GM12865 (cell line): ENCODE results near the gene SDK2.

Experiments used
- DNase-seq: peaks from one replicate; pipeline ENCODE4 v3.0.0; 2010; ENCODE audit warnings: low read depth
- H3K4me3 ChIP-seq: 2 replicates; pipeline ENCODE4 v1.5.1; 2011; ENCODE audit warnings: mild to moderate bottlenecking, low read depth, low read length, control low read depth
- TF ChIP-seq, protein P1 (sequence below): IDR thresholded peaks from 2 replicates; pipeline ENCODE4 v1.5.1; 2011; ENCODE audit warnings: low read length, control low read depth, low read depth, inconsistent platforms; ENCODE audit not compliant: insufficient read depth; ENCODE audit errors: missing control alignments

Gene SDK2

DNA sequence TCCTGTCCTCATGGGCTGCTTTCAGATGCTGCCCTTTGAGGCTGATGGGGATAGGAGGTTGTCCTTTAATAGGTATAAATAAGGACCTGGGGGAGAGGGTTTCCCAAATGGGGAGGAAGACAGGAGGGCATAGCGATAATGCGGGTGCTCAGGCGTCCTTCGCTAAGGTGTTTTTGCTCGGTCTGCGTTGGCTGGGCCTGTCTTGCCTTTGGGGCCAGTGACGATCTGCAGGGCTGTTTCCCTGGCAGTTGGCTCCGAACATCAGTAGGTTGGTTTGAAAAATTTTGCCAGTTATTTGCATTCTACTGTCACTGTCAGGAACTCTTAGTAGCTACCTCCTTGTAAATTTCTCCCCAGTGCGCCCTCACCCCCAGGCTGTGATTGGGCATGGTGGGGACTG lies 294.6 kb downstream of the SDK2 start:
- DNase-seq = no peak
- TF ChIP-seq, protein P1, sequence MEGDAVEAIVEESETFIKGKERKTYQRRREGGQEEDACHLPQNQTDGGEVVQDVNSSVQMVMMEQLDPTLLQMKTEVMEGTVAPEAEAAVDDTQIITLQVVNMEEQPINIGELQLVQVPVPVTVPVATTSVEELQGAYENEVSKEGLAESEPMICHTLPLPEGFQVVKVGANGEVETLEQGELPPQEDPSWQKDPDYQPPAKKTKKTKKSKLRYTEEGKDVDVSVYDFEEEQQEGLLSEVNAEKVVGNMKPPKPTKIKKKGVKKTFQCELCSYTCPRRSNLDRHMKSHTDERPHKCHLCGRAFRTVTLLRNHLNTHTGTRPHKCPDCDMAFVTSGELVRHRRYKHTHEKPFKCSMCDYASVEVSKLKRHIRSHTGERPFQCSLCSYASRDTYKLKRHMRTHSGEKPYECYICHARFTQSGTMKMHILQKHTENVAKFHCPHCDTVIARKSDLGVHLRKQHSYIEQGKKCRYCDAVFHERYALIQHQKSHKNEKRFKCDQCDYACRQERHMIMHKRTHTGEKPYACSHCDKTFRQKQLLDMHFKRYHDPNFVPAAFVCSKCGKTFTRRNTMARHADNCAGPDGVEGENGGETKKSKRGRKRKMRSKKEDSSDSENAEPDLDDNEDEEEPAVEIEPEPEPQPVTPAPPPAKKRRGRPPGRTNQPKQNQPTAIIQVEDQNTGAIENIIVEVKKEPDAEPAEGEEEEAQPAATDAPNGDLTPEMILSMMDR = no peak
- no peak overlapping the region for H3K4me3 ChIP-seq

GRCh38 chr17:73349138-73349537 lies 295.1 kb downstream of the SDK2 start:
- DNase-seq = no peak
- TF ChIP-seq, protein P1 = no peak
- H3K4me3 ChIP-seq = no peak overlapping the region

DNA sequence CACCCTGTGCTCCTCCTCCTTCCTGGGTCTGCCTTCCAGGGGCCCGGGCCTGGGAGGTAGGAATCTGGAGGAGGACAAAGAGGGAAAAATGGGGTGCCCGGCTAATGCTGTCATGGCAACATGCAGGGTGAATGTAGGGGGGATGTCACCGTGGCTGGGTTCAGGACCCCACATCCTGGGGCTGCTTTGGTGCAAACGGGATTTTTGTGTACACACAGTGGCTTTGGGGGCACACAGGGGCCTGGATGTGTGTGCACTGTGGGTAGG lies 295.5 kb downstream of the SDK2 start:
- H3K4me3 ChIP-seq = no peak overlapping the region
- TF ChIP-seq, protein P1 = no peak
- DNase-seq = no peak

- TF ChIP-seq, protein P1 = no peak
- no peak overlapping the region for H3K4me3 ChIP-seq
- no peak for DNase-seq
Measured at GRCh38 chr17:73348018-73348828, 296.0 kb downstream of the SDK2 start.

- TF ChIP-seq, protein P1 = no peak
- no peak for DNase-seq
- H3K4me3 ChIP-seq = no peak overlapping the region
Measured at GRCh38 chr17:73347351-73347750, 296.9 kb downstream of the SDK2 start.

- no peak for DNase-seq
- TF ChIP-seq, protein P1 = no peak
- H3K4me3 ChIP-seq = no peak overlapping the region
Measured at GRCh38 chr17:73346501-73347162, 297.6 kb downstream of the SDK2 start.
